HUES6 (cell line): ENCODE data around the gene DGCR8.

Source experiments
- H3K27ac ChIP-seq: 2 replicates; pipeline ENCODE4 v1.7.0; 2013; ENCODE audit warnings: low read depth, mild to moderate bottlenecking, low read length, inconsistent platforms
- H3K27me3 ChIP-seq: 2 replicates; pipeline ENCODE4 v1.6.1; 2013; ENCODE audit warnings: low read length; ENCODE audit not compliant: control insufficient read depth, insufficient read depth
- H3K36me3 ChIP-seq: 2 replicates; pipeline ENCODE4 v1.6.1; 2013; ENCODE audit warnings: low read length; ENCODE audit not compliant: control insufficient read depth, insufficient read depth
- H3K4me1 ChIP-seq: 2 replicates; pipeline ENCODE4 v1.6.1; 2013; ENCODE audit warnings: low read length; ENCODE audit not compliant: control insufficient read depth, insufficient read depth
- H3K4me3 ChIP-seq: 2 replicates; pipeline ENCODE4 v1.5.1; 2013; ENCODE audit warnings: low read depth, low read length
- H3K9ac ChIP-seq: one replicate; pipeline ENCODE4 v1.6.1; 2013; ENCODE audit warnings: mild to moderate bottlenecking, low read length
- H3K9me3 ChIP-seq: 2 replicates; pipeline ENCODE4 v1.6.1; 2013; ENCODE audit warnings: low read depth, low read length; ENCODE audit not compliant: control insufficient read depth, insufficient read depth

DGCR8 gene

GRCh38 chr22:20124083-20124787 lies 44.2 kb downstream of the DGCR8 start:
- H3K36me3 ChIP-seq = peaks cover 89% of the 10 kb centered on the region
- no peaks in the 10 kb centered on the region for H3K4me1 ChIP-seq
- H3K27ac ChIP-seq = no peak overlapping the region
- no peaks in the 10 kb centered on the region for H3K9me3 ChIP-seq
- H3K9ac ChIP-seq = no peak overlapping the region
- no peak overlapping the region for H3K4me3 ChIP-seq
- no peaks in the 10 kb centered on the region for H3K27me3 ChIP-seq

GRCh38 chr22:20125201-20126174 lies 45.4 kb downstream of the DGCR8 start:
- Histone ChIP-seq H3K36me3 (peaks cover 77% of the 10 kb centered on the region), H3K4me3 (no peak overlapping the region), H3K9me3 (no peaks in the 10 kb centered on the region), H3K4me1 (no peaks in the 10 kb centered on the region), H3K9ac (no peak overlapping the region), H3K27ac (no peak overlapping the region), H3K27me3 (no peaks in the 10 kb centered on the region)

GRCh38 chr22:20126284-20127029 lies 46.4 kb downstream of the DGCR8 start:
- Histone ChIP-seq H3K9me3 (no peaks in the 10 kb centered on the region), H3K27me3 (no peaks in the 10 kb centered on the region), H3K4me1 (no peaks in the 10 kb centered on the region), H3K27ac (no peak overlapping the region), H3K9ac (no peak overlapping the region), H3K36me3 (peaks cover 67% of the 10 kb centered on the region), H3K4me3 (no peak overlapping the region)

GRCh38 chr22:20127318-20127868 lies 47.4 kb downstream of the DGCR8 start:
- H3K4me3 ChIP-seq = no peak overlapping the region
- 0 out of 2 replicates have a peak, but pooled peaks cover under 1% of the 10 kb centered on the region for H3K4me1 ChIP-seq
- no peak overlapping the region for H3K9ac ChIP-seq
- no peaks in the 10 kb centered on the region for H3K27me3 ChIP-seq
- no peak overlapping the region for H3K27ac ChIP-seq
- H3K36me3 ChIP-seq = peaks cover 57% of the 10 kb centered on the region
- H3K9me3 ChIP-seq = no peaks in the 10 kb centered on the region

- no peak overlapping the region for H3K27ac ChIP-seq
- H3K4me1 ChIP-seq = peaks cover 5% of the 10 kb centered on the region
These were observed 48.0 kb downstream of the DGCR8 start for GRCh38 chr22:20127869-20128618.

GRCh38 chr22:20128619-20128901 lies 48.5 kb downstream of the DGCR8 start:
- H3K36me3 ChIP-seq = peaks cover 50% of the 10 kb centered on the region

More at GRCh38 chr22:20127869-20128618, 48.0 kb downstream of the DGCR8 start:
- no peaks in the 10 kb centered on the region for H3K9me3 ChIP-seq
- H3K4me3 ChIP-seq = no peak overlapping the region
- no peaks in the 10 kb centered on the region for H3K27me3 ChIP-seq
- no peak overlapping the region for H3K9ac ChIP-seq
- peaks cover 54% of the 10 kb centered on the region for H3K36me3 ChIP-seq

GRCh38 chr22:20128902-20129746 lies 49.1 kb downstream of the DGCR8 start:
- Histone ChIP-seq H3K4me3 (no peak overlapping the region), H3K27ac (no peak overlapping the region), H3K9me3 (no peaks in the 10 kb centered on the region), H3K9ac (no peak overlapping the region), H3K27me3 (no peaks in the 10 kb centered on the region), H3K4me1 (peaks cover 5% of the 10 kb centered on the region), H3K36me3 (peaks cover 45% of the 10 kb centered on the region)

More at GRCh38 chr22:20128619-20128901, 48.5 kb downstream of the DGCR8 start:
- Histone ChIP-seq H3K9me3 (no peaks in the 10 kb centered on the region), H3K4me3 (no peak overlapping the region), H3K9ac (no peak overlapping the region), H3K27ac (no peak overlapping the region), H3K4me1 (peaks cover 5% of the 10 kb centered on the region), H3K27me3 (no peaks in the 10 kb centered on the region)

GRCh38 chr22:20129747-20130014 lies 49.6 kb downstream of the DGCR8 start:
- H3K27me3 ChIP-seq = no peaks in the 10 kb centered on the region

GRCh38 chr22:20130319-20130718 lies 50.3 kb downstream of the DGCR8 start:
- H3K4me3 ChIP-seq = peak overlapping the region; percentile 78
- peaks cover 33% of the 10 kb centered on the region for H3K36me3 ChIP-seq
- no peaks in the 10 kb centered on the region for H3K9me3 ChIP-seq
- H3K27me3 ChIP-seq = no peaks in the 10 kb centered on the region
- H3K4me1 ChIP-seq = peaks cover 5% of the 10 kb centered on the region
- H3K27ac ChIP-seq = no peak overlapping the region
- H3K9ac ChIP-seq = no peak overlapping the region

More at GRCh38 chr22:20129747-20130014, 49.6 kb downstream of the DGCR8 start:
- Histone ChIP-seq H3K36me3 (peaks cover 39% of the 10 kb centered on the region), H3K9ac (no peak overlapping the region), H3K4me1 (peaks cover 5% of the 10 kb centered on the region), H3K9me3 (no peaks in the 10 kb centered on the region), H3K4me3 (no peak overlapping the region), H3K27ac (no peak overlapping the region)
